Neural cell (in vitro differentiated cells): ENCODE results near the gene C3orf62. TPM values are rescaled to one million over a fixed set of nuclear protein-coding genes. Genes with fewer than 3 reads are reported as not detected.
"Not testable (repeated sequence)": the region's sequence is repeated elsewhere in the genome, so short reads cannot be mapped to it uniquely, and the experiment has no call there.

Experiments used
- H2AFZ ChIP-seq: fragments of 200-600, 300-800 bp; sonication (generic), shearing (Covaris generic); 2 replicates; pipeline ENCODE4 v1.6.0; 2014; ENCODE audit warnings: low read depth, mild to moderate bottlenecking, antibody characterized with exemption, low read length, moderate library complexity
- H3F3A ChIP-seq: fragments of 200-600 bp; shearing (Covaris generic); 2 replicates; pipeline ENCODE4 v1.6.1; 2016; ENCODE audit warnings: mild to moderate bottlenecking, moderate library complexity, mixed read lengths, antibody characterized with exemption, low read length; ENCODE audit not compliant: insufficient read depth, poor library complexity, severe bottlenecking
- H3K27ac ChIP-seq: fragments of 200-600, 300-800 bp; sonication (generic), shearing (Covaris generic); 2 replicates; pipeline ENCODE4 v1.5.1; 2014; ENCODE audit warnings: mild to moderate bottlenecking, low read length, moderate library complexity
- H3K27me3 ChIP-seq: fragments of 300-800, 200-600 bp; sonication (generic), shearing (Covaris generic); 2 replicates; pipeline ENCODE4 v1.6.0; 2014; ENCODE audit warnings: mild to moderate bottlenecking, low read depth, low read length, moderate library complexity; ENCODE audit not compliant: insufficient read depth
- H3K36me3 ChIP-seq: fragments of 300-800, 200-600 bp; sonication (generic), shearing (Covaris generic); 2 replicates; pipeline ENCODE4 v1.5.1; 2014; ENCODE audit warnings: mild to moderate bottlenecking, antibody characterized with exemption, low read length, moderate library complexity; ENCODE audit not compliant: insufficient read depth
- H3K4me2 ChIP-seq: fragments of 300-800, 200-600 bp; sonication (generic), shearing (Covaris generic); 2 replicates; pipeline ENCODE4 v1.6.0; 2014; ENCODE audit warnings: mild to moderate bottlenecking, low read length
- H3K4me3 ChIP-seq: fragments of 300-800, 200-600 bp; sonication (generic), shearing (Covaris generic); 2 replicates; pipeline ENCODE4 v1.5.1; 2014; ENCODE audit warnings: mild to moderate bottlenecking, low read length, moderate library complexity
- H3K79me2 ChIP-seq: fragments of 200-600 bp; shearing (Covaris generic); replicated peaks from 2 replicates; pipeline ENCODE4 v1.6.0; 2014; ENCODE audit warnings: mild to moderate bottlenecking, low read length, moderate library complexity; ENCODE audit not compliant: insufficient read depth
- H3K9ac ChIP-seq: fragments of 300-800, 200-600 bp; sonication (generic), shearing (Covaris generic); 2 replicates; pipeline ENCODE4 v1.6.1; 2016; ENCODE audit warnings: mild to moderate bottlenecking, low read length, mixed read lengths
- H3K9me2 ChIP-seq: fragments of 200-600 bp; shearing (Covaris generic); 2 replicates; pipeline ENCODE4 v1.6.1; 2016; ENCODE audit warnings: mild to moderate bottlenecking, low read length, mixed read lengths; ENCODE audit not compliant: insufficient read depth
- H3K9me3 ChIP-seq: fragments of 200-600, 300-800 bp; sonication (generic), shearing (Covaris generic); 2 replicates; pipeline ENCODE4 v1.6.1; 2016; ENCODE audit warnings: mild to moderate bottlenecking, mixed run types, low read length, moderate library complexity, mixed read lengths
- H4K20me1 ChIP-seq: fragments of 200-600 bp; shearing (Covaris generic); 2 replicates; pipeline ENCODE4 v1.6.1; 2016; ENCODE audit warnings: mild to moderate bottlenecking, mixed run types; ENCODE audit not compliant: insufficient read depth
- CTCF ChIP-seq: fragments of 450-650 bp; IDR thresholded peaks from 2 replicates; pipeline ENCODE4 v1.5.1; 2014; ENCODE audit warnings: antibody characterized with exemption, mild to moderate bottlenecking, moderate library complexity; ENCODE audit not compliant: poor library complexity, severe bottlenecking
- EP300 ChIP-seq: fragments of 450-650 bp; conservative IDR thresholded peaks from 2 replicates; pipeline ENCODE4 v1.6.1; 2014; ENCODE audit warnings: antibody characterized with exemption, mild to moderate bottlenecking, moderate library complexity; ENCODE audit not compliant: poor library complexity, severe bottlenecking
- EZH2 ChIP-seq: fragments of 200-600, 300-800 bp; shearing (Covaris generic), sonication (generic); IDR thresholded peaks from 2 replicates; pipeline ENCODE4 v1.6.1; 2014; ENCODE audit warnings: antibody characterized with exemption, low read length, borderline replicate concordance, mild to moderate bottlenecking; ENCODE audit not compliant: insufficient read depth, poor library complexity, severe bottlenecking
- MXI1 ChIP-seq: fragments of 450-650 bp; conservative IDR thresholded peaks from 2 replicates; pipeline ENCODE4 v1.6.1; 2014; ENCODE audit warnings: antibody characterized with exemption, mild to moderate bottlenecking; ENCODE audit not compliant: poor library complexity, severe bottlenecking
- POLR2AphosphoS5 ChIP-seq: IDR thresholded peaks from 2 replicates; pipeline ENCODE4 v1.6.1; 2012
- RAD21 ChIP-seq: fragments of 450-650 bp; conservative IDR thresholded peaks from 2 replicates; pipeline ENCODE4 v1.6.1; 2014; ENCODE audit warnings: antibody characterized with exemption, mild to moderate bottlenecking, moderate library complexity
- REST ChIP-seq: IDR thresholded peaks from 2 replicates; pipeline ENCODE4 v1.6.1; 2012; ENCODE audit warnings: borderline replicate concordance
- SMC3 ChIP-seq: fragments of 450-650 bp; conservative IDR thresholded peaks from 2 replicates; pipeline ENCODE4 v1.6.1; 2014; ENCODE audit warnings: antibody characterized with exemption, mild to moderate bottlenecking, moderate library complexity; ENCODE audit not compliant: poor library complexity
- TAF1 ChIP-seq: IDR thresholded peaks from 2 replicates; pipeline ENCODE4 v1.6.1; 2012; ENCODE audit warnings: low read depth
- polyA plus RNA-seq: library from polyadenylated mRNA; depleted of rRNA; stranded (reverse); fragments of >200 nt; gene quantifications from 2 replicates; pipeline ENCODE4 v1.2.3, GENCODE V29; 2014

Gene C3orf62
- polyA plus RNA-seq, 1 donor from 2014 or later = 15.6 TPM

- Histone ChIP-seq H2AFZ (no peak overlapping the region), H3K27me3 (no peaks in the 10 kb centered on the region), H3K9me3 (no peaks in the 10 kb centered on the region), H3F3A (no peaks in the 10 kb centered on the region), H3K4me3 (no peak overlapping the region), H3K9ac (no peak overlapping the region), H3K79me2 (no peaks in the 10 kb centered on the region), H3K27ac (no peak overlapping the region), H4K20me1 (no peaks in the 10 kb centered on the region), H3K36me3 (no peaks in the 10 kb centered on the region), H3K9me2 (no peaks in the 10 kb centered on the region), H3K4me2 (no peak overlapping the region)
- no peak for TF ChIP-seq SMC3
- TF ChIP-seq REST = no peak
These were observed 39.7 kb downstream of the C3orf62 start for GRCh38 chr3:49237344-49237743.

- H3K9me2 ChIP-seq = no peaks in the 10 kb centered on the region
- H4K20me1 ChIP-seq = no peaks in the 10 kb centered on the region
- H3F3A ChIP-seq = no peaks in the 10 kb centered on the region
- no peak overlapping the region for H3K27ac ChIP-seq
- H2AFZ ChIP-seq = no peak overlapping the region
- no peaks in the 10 kb centered on the region for H3K79me2 ChIP-seq
- H3K4me3 ChIP-seq = no peak overlapping the region
- no peaks in the 10 kb centered on the region for H3K9me3 ChIP-seq
- H3K9ac ChIP-seq = no peak overlapping the region
- no peak for TF ChIP-seq TAF1
- no peak for TF ChIP-seq EP300
- TF ChIP-seq EZH2 = no peak
- TF ChIP-seq REST = no peak
- TF ChIP-seq MXI1 = no peak
- TF ChIP-seq POLR2AphosphoS5 = no peak
- no peak for TF ChIP-seq SMC3
- TF ChIP-seq RAD21 = no peak
- TF ChIP-seq CTCF = no peak
- H3K36me3 ChIP-seq = no peaks in the 10 kb centered on the region
- H3K4me2 ChIP-seq = no peak overlapping the region
- H3K27me3 ChIP-seq = no peaks in the 10 kb centered on the region
These were observed 40.8 kb downstream of the C3orf62 start for GRCh38 chr3:49236226-49236625.

GRCh38 chr3:49228817-49229216 is 48.2 kb downstream of the C3orf62 start:
- H3K27ac ChIP-seq, H4K20me1 ChIP-seq, H3K27me3 ChIP-seq: not testable (repeated sequence)

More at GRCh38 chr3:49228817-49229216, 48.2 kb downstream of the C3orf62 start:
- not testable (repeated sequence) for H3K36me3 ChIP-seq, H3K9ac ChIP-seq, H3K4me3 ChIP-seq, H3F3A ChIP-seq, H3K79me2 ChIP-seq, H3K9me3 ChIP-seq, H2AFZ ChIP-seq, H3K4me2 ChIP-seq, H3K9me2 ChIP-seq
